Measurements from ENCODE around the gene PSMD1.

DNA sequence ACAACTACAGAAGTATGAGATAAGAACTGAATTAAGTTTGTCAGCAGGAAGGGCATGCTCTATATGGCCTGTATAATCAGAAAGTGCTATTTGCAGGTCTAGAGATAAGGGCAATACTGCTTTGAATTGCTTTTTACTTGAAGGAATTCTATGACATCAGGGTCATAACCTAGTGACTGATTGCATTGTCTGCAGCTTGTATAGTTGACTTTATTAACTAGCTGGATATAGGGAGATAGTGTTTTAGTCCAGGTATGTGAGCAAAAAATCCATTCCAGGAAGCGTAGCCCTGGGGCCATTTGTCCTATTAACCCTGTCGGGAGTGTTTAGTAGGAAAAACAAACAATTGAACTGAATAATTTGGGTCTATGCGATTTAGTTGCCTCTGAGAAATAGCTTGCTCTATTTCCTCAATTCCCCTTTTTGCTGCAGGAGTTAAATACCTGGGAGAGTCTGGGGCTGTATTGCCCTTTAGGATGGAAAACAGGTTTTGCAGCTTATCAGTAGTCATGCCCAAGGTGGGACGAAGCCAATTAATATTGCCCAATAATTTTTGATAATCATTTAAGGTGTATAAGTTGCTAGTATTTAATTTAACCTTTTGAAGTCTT lies 38.2 kb downstream of the PSMD1 start:
- TF ChIP-seq, protein P1, sequence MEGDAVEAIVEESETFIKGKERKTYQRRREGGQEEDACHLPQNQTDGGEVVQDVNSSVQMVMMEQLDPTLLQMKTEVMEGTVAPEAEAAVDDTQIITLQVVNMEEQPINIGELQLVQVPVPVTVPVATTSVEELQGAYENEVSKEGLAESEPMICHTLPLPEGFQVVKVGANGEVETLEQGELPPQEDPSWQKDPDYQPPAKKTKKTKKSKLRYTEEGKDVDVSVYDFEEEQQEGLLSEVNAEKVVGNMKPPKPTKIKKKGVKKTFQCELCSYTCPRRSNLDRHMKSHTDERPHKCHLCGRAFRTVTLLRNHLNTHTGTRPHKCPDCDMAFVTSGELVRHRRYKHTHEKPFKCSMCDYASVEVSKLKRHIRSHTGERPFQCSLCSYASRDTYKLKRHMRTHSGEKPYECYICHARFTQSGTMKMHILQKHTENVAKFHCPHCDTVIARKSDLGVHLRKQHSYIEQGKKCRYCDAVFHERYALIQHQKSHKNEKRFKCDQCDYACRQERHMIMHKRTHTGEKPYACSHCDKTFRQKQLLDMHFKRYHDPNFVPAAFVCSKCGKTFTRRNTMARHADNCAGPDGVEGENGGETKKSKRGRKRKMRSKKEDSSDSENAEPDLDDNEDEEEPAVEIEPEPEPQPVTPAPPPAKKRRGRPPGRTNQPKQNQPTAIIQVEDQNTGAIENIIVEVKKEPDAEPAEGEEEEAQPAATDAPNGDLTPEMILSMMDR (IDR thresholded peaks at IDR 0.05): no peak
- TF ChIP-seq EP300 (IDR thresholded peaks at IDR 0.05) (no peak), POLR2A (IDR thresholded peaks at IDR 0.05) (no peak)
